Stimulated activated CD4-positive, alpha-beta T cell treated with anti-CD3 and anti-CD28 coated beads, TNF-alpha, amount 100 ng/mL, for 24 hours (primary cell): Measurements from ENCODE around the gene DMBX1.

Experiments
- DNase-seq, 3 experiments: peaks; one replicate each; pipeline ENCODE4 v3.0.0-alpha.2; 2020; ENCODE audit warnings: low read depth in 3 of 3

Gene DMBX1

GRCh38 chr1:46525253-46525983 lies 35.8 kb downstream of the DMBX1 start:
- DNase-seq = no peak

DNA sequence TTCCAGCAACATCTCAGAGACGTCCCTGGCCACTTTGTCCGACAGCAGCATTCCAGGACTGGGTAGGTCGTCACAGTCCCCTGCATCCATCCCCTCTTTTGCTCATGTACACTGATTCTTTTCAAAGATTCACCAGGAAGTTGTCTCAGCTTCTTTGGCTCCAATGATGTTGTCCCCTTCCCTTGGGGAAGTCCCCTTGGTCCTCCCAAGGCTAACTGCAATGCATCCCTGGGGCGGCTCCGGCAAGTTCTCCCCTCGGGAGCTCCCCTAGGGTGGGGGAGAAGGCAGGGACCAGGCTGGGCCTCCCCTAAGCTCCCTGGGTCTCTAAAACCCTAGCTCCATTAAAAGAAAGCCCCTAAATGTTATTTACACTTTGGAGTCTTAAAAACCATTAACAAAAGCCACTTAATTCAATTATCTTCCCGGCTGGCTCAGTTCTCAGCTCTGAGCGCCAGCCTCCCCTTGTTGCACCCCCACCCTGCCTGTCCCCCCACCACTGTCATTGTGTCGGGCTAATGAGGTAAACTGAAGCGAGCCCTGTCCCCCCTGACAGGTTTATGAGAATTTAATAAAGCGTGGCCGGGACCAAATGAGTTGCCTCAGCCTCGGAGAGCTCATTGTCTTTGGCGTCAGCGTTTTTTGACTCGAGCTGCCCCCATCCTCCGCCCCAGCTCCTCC lies 36.5 kb downstream of the DMBX1 start:
- DNase-seq = no peak

DNA sequence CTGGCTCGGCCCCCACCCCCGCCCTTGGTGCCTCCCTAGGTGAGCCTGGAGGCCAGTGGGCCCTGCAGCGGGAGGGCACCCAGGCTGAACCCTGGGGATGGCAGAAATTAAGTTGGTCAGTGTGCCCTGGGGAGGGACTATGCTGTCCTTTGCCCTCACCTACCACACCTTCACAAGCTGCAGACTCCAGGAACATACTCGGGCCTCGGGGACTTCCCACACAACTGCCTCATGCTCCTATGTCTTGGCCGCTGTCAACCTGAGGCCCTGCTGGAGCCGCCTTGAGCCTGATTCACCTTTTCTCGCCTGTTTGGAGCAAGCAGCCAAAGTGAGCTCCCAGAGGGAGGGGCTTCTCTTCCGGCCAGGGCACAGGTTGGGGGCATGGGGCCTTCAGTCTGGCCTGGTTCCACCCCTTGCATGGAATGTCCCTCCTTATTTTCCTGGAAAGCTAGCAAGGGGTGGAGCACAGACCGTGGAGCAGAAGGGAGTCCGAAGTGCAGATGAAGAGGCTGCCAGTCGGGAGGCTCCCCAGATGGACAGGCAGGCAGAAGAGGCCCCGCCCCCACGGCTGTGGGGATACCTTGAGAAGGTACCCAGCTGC lies 37.2 kb downstream of the DMBX1 start:
- DNase-seq = no peak

GRCh38 chr1:46527474-46528296 lies 38.0 kb downstream of the DMBX1 start:
- peak; percentile 48 to 77 (median 53) for DNase-seq

GRCh38 chr1:46528297-46528955 lies 38.8 kb downstream of the DMBX1 start:
- DNase-seq = no peak

DNA sequence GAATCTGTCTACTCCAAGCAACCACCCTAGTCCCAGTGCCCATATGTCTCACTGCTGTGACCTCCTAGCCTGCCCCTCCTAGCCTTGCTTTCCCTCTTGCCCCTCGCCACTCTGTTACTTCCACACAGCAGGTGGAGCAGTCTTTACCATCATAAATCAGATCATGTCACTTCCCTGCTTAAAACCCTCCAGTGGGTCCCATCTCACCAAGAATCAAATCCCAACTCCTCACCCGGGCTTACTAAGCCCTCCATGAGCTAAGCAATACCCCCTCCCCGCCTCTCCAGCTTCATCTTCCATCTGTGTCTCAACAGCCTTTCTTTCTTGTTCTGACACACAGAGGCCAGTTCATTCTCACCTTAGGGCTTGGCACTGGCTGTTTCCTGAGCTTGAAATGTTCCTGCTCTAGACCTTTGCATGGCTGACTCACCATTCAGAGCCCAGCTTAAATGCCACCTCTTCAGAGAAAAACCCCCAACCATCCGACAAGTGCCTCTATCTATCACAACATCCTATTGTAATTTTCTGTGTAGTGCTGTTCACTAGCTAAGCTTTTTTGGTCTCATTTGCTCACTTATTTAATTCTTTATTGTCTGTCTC lies 39.5 kb downstream of the DMBX1 start:
- no peak for DNase-seq

GRCh38 chr1:46530311-46530710 lies 40.7 kb downstream of the DMBX1 start:
- no peak for DNase-seq

- DNase-seq = no peak
These were observed 41.3 kb downstream of the DMBX1 start for GRCh38 chr1:46530791-46531409.

GRCh38 chr1:46532095-46532494 lies 42.5 kb downstream of the DMBX1 start:
- DNase-seq = no peak

DNA sequence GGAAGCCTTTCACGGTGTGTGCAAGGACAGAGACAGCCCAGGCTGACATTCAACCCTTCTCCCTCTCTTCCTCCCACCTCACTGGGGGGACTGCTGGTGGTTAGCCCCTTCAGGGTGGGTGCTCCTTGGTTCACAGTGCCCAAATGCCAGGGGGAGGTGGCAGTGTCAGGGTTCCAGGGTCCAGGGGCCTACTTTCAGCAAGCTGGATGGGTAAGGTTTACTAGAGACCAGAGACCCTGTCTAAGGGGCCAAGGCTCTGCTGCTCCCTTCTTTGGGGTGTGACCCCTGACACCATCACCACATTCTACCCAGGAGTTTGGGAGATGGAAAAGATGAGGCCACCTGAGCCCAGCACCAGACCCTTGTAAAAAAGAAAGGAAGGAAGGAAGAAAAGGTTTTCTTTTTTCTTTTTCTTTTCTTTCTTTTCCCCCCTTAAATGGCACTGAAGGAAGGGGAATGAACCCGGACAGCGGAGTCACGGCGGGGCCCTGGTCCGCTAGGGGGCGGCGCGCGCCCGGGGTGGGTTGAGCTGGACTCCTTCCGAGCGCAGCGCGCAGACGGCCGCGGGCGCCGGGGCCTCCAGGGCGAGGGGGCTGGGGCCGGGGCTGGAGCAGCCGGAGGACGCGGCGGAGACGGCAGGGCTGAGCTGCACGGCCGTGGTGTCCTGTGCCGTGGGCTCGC lies 43.0 kb downstream of the DMBX1 start:
- peak; percentile 39 to 69 (median 43) for DNase-seq

DNA sequence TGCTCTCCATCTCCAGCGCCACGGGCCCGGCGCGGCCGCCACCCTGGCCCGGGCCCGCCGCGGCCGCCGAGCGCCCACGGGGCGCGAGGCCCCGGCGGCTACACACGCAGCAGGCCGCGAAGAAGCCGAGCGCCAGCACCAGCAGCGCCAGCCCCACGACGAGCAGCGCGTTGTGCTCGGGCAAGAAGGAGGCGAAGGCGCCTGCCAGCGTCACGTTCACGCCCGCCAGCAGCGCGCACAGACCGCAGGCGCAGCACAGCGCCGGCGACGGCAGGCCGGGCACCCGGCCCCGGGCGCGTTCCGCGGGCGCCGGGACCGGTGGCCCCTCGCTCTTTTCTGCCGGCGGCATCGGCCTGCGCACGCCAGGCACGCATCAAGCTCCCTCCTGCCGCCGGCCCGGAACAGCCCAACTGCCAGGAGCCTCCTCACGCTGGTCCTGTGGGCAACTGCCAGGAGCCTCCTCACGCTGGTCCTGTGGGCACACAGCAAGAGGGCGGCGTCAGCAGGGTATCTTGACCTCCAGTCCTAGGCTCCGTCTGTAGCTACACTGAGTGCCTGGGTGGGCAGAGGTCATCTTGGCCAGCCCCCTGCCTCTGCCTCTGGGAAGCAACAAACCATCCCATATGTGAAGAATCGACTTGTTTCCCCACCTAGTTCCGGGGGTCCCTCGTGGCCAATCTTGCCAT lies 43.7 kb downstream of the DMBX1 start:
- peak in 2 of 3 experiments; percentile 7 to 43 for DNase-seq

DNA sequence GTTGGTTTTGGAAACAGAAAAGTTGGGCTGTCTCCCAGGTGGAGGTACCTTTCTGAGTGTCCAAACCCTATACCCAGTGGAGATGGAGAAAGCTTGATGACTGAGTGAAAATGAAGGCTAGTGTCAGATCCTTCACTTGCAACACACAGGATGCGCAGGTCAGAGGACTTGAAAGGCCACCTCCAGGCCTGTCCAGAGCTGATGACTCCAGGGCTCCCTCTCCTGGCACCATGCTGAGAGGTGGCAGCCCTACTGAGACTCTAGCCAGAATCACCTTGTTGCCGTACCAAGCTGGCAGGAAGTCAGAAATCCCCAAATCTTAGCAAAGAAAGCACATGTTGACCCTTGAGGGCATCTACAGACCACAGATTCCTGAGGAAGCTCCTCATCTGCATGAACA lies 45.4 kb downstream of the DMBX1 start:
- DNase-seq = peak in 1 of 3 experiments; percentile 12

DNA sequence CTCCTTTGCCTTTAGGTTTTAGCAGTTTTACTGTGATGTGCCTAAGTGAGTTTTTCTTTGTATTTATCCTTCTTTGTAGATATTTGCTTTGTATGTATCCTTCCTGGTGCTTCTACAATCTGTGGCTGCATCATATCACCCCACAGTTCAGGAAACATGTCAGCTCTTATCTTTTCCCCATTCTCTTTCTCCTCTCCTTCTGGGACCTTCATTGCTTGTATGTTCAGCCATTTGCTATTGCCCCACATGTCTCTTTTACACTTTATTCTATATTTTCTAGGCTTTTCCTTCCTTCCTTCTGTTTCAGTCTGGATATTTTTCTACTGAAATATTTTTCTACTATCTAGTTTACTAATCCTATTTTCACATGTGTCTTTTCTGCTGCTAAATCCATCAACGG lies 46.9 kb downstream of the DMBX1 start:
- DNase-seq = no peak

DNA sequence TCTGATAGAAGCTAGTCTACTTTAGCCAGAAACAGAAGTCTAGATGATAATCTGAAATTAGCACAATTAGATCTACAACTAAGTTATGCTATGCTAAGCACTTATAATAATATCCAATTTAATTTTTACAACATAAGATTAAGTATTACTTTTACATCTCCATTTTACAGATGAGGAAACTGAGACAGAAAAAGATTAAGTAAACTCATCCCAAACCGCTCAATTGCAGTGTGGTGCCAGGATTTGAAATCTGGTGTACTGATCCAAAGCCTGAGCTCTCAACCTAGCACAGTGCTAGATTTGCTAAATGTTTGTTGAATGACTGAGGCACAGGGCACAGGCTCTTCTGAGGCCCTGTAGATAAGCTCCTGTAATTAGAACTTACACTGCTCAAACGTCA lies 48.0 kb downstream of the DMBX1 start:
- no peak for DNase-seq

- no peak for DNase-seq
These were observed 48.5 kb downstream of the DMBX1 start for GRCh38 chr1:46538147-46538546.
